HUES64 (cell line): ENCODE results near the gene CEP112.

Experiments
- H3K27ac ChIP-seq: 2 replicates; pipeline ENCODE4 v1.7.0; 2013; ENCODE audit warnings: low read depth, low read length, inconsistent platforms
- H3K27me3 ChIP-seq: 2 replicates; pipeline ENCODE4 v1.6.1; 2013; ENCODE audit warnings: mild to moderate bottlenecking, low read length; ENCODE audit not compliant: insufficient read depth
- H3K36me3 ChIP-seq: 2 replicates; pipeline ENCODE4 v1.6.1; 2013; ENCODE audit warnings: mild to moderate bottlenecking, low read length; ENCODE audit not compliant: insufficient read depth
- H3K4me1 ChIP-seq: 2 replicates; pipeline ENCODE4 v1.6.1; 2013; ENCODE audit warnings: mild to moderate bottlenecking, low read length, moderate library complexity; ENCODE audit not compliant: insufficient read depth
- H3K4me3 ChIP-seq: 2 replicates; pipeline ENCODE4 v1.5.1; 2013; ENCODE audit warnings: mild to moderate bottlenecking, low read length, moderate library complexity
- H3K9ac ChIP-seq: 2 replicates; pipeline ENCODE4 v1.6.1; 2013; ENCODE audit warnings: mild to moderate bottlenecking, low read depth, low read length
- H3K9me3 ChIP-seq: 2 replicates; pipeline ENCODE4 v1.6.1; 2013; ENCODE audit warnings: low read depth, low read length; ENCODE audit not compliant: insufficient read depth
- WGBS: fragments of 150-250, 120-280 bp; methylation state at CpG from one replicate; pipeline ENCODE4 v1.1.7; 2013; ENCODE audit warnings: missing lambda C conversion rate; 5-methylcytosine and 5-hydroxymethylcytosine counted together

Gene CEP112

GRCh38 chr17:65592125-65592965, 599.6 kb downstream of the CEP112 start:
- WGBS = 67% methylated on average over 5 of the region's 7 CpGs
- no peaks in the 10 kb centered on the region for H3K36me3 ChIP-seq
- H3K9me3 ChIP-seq = no peaks in the 10 kb centered on the region
- H3K4me1 ChIP-seq = peaks cover 39% of the 10 kb centered on the region
- H3K27me3 ChIP-seq = no peaks in the 10 kb centered on the region
- H3K4me3 ChIP-seq = no peak overlapping the region
- H3K27ac ChIP-seq = no peak overlapping the region; the same call in 1 of the 2 replicates
- H3K9ac ChIP-seq = no peak overlapping the region

- Histone ChIP-seq H3K27ac (no peak overlapping the region), H3K9me3 (no peaks in the 10 kb centered on the region), H3K4me3 (no peak overlapping the region), H3K9ac (no peak overlapping the region), H3K27me3 (no peaks in the 10 kb centered on the region), H3K36me3 (no peaks in the 10 kb centered on the region), H3K4me1 (peaks cover 36% of the 10 kb centered on the region)
- 92% methylated on average over 5 of the region's 5 CpGs for WGBS
Observed at GRCh38 chr17:65589321-65589720, 602.6 kb downstream of the CEP112 start.

GRCh38 chr17:65588181-65588808, 603.6 kb downstream of the CEP112 start:
- Histone ChIP-seq H3K27ac (no peak overlapping the region), H3K4me1 (peaks cover 28% of the 10 kb centered on the region)

GRCh38 chr17:65587534-65588180, 604.3 kb downstream of the CEP112 start:
- H3K4me3 ChIP-seq = no peak overlapping the region
- H3K4me1 ChIP-seq = peaks cover 21% of the 10 kb centered on the region
- H3K36me3 ChIP-seq = no peaks in the 10 kb centered on the region
- no peaks in the 10 kb centered on the region for H3K9me3 ChIP-seq
- whole genome bisulfite sequencing = 88% methylated on average over 8 of the region's 10 CpGs
- no peak overlapping the region for H3K9ac ChIP-seq
- no peak overlapping the region for H3K27ac ChIP-seq
- H3K27me3 ChIP-seq = no peaks in the 10 kb centered on the region

More at GRCh38 chr17:65588181-65588808, 603.6 kb downstream of the CEP112 start:
- no peaks in the 10 kb centered on the region for H3K27me3 ChIP-seq
- H3K9me3 ChIP-seq = no peaks in the 10 kb centered on the region
- H3K36me3 ChIP-seq = no peaks in the 10 kb centered on the region
- no peak overlapping the region for H3K4me3 ChIP-seq
- no peak overlapping the region for H3K9ac ChIP-seq
- WGBS = 87% methylated on average over 9 of the region's 9 CpGs

- Histone ChIP-seq H3K9ac (no peak overlapping the region), H3K27ac (no peak overlapping the region), H3K4me3 (no peak overlapping the region), H3K4me1 (peaks cover 14% of the 10 kb centered on the region), H3K36me3 (no peaks in the 10 kb centered on the region), H3K27me3 (no peaks in the 10 kb centered on the region), H3K9me3 (no peaks in the 10 kb centered on the region)
- 72% methylated on average over 7 of the region's 9 CpGs for WGBS
Observed at GRCh38 chr17:65586899-65587298, 605.0 kb downstream of the CEP112 start.
